ENCODE results near the gene UNCX. TPM values are rescaled to one million over a fixed set of nuclear protein-coding genes. Genes with fewer than 3 reads are reported as not detected.

The UNCX gene
- total RNA-seq, 1 donor from 2014 or later: not detected

DNA sequence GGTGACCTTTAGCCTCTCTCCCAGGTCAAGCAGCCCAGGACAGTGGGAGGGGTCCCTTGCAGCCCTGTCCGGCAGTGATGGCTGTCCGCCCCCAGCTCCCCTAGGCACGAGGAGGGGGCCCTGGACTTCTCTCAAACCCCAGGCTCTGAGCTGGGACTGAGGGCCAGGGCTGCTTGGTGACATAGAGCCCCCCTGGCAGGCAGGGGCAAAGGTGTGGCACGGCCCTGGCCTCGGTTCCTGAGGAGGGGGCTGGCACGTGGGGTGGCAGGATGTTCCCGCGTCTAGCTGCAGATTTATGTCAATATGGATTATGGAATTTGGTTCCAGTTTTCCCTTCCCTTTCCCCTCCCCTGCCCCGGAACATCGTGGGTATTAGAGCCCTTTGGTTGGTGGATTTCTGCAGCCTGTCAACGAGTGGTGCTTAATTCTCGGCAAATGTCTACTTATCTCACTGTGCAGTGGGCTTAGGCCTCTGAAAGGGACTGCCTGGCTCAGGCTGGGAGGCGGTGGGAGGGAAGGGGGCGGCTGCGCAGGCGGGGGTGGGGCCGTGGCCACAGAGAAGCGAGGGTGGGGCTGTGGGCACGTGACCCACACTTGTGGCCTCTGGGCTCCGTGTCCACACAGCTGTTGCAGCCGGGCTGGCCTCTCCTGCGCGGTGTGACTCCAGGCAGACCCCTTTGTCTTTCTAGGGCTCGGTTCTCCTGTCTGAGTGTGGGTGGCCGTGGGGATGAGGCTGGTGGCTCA, 19.3 kb downstream of the UNCX start:
- Mint-ChIP-seq H3K27me3 (ENCODE audit: unreplicated experiment) (peaks cover 36% of the 10 kb centered on the region), H3K9me3 (ENCODE audit: unreplicated experiment) (no peaks in the 10 kb centered on the region), H3K4me3 (ENCODE audit: unreplicated experiment) (no peak overlapping the region), H3K4me1 (ENCODE audit: unreplicated experiment) (peaks cover 5% of the 10 kb centered on the region), H3K27ac (ENCODE audit: unreplicated experiment) (no peak overlapping the region), H3K36me3 (ENCODE audit: unreplicated experiment) (no peaks in the 10 kb centered on the region)
- TF ChIP-seq, protein P1, sequence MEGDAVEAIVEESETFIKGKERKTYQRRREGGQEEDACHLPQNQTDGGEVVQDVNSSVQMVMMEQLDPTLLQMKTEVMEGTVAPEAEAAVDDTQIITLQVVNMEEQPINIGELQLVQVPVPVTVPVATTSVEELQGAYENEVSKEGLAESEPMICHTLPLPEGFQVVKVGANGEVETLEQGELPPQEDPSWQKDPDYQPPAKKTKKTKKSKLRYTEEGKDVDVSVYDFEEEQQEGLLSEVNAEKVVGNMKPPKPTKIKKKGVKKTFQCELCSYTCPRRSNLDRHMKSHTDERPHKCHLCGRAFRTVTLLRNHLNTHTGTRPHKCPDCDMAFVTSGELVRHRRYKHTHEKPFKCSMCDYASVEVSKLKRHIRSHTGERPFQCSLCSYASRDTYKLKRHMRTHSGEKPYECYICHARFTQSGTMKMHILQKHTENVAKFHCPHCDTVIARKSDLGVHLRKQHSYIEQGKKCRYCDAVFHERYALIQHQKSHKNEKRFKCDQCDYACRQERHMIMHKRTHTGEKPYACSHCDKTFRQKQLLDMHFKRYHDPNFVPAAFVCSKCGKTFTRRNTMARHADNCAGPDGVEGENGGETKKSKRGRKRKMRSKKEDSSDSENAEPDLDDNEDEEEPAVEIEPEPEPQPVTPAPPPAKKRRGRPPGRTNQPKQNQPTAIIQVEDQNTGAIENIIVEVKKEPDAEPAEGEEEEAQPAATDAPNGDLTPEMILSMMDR (IDR thresholded peaks at IDR 0.05): no peak
- DNase-seq (ENCODE audit: extremely low spot score, unreplicated experiment): no peak

DNA sequence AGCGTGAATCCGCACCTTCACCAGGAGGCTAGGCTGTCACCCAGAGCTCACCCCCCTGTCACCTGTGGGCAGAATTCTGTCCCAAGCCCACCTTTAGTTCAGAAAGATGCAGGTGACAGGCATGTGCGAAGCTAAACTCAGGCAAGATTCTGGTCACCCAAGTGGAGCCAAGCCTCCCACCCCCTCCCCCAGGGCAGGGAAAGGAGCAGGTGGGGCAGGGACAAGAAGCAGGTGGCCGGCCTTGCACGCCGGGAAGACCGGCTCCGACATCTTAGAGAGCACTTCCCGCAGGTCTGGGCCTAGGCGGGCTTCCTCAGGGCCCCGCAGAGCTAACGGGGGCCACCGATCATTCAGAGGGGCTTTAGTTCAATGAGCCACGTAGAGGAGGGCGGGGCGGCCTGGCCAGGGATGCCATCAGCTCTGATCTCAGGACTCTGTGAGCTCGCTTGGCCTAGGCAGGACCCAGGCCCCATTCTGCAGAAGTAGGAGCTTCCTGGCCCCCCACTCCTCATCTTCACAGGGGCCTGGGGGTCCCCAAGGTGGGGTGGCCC, 19.9 kb downstream of the UNCX start:
- Mint-ChIP-seq H3K4me1 (ENCODE audit: unreplicated experiment) (peaks cover 5% of the 10 kb centered on the region), H3K27ac (ENCODE audit: unreplicated experiment) (no peak overlapping the region), H3K4me3 (ENCODE audit: unreplicated experiment) (no peak overlapping the region), H3K36me3 (ENCODE audit: unreplicated experiment) (no peaks in the 10 kb centered on the region), H3K9me3 (ENCODE audit: unreplicated experiment) (no peaks in the 10 kb centered on the region), H3K27me3 (ENCODE audit: unreplicated experiment) (peaks cover 36% of the 10 kb centered on the region)
- TF ChIP-seq, protein P1 (IDR thresholded peaks at IDR 0.05): no peak
- DNase-seq (ENCODE audit: extremely low spot score, unreplicated experiment): no peak

DNA sequence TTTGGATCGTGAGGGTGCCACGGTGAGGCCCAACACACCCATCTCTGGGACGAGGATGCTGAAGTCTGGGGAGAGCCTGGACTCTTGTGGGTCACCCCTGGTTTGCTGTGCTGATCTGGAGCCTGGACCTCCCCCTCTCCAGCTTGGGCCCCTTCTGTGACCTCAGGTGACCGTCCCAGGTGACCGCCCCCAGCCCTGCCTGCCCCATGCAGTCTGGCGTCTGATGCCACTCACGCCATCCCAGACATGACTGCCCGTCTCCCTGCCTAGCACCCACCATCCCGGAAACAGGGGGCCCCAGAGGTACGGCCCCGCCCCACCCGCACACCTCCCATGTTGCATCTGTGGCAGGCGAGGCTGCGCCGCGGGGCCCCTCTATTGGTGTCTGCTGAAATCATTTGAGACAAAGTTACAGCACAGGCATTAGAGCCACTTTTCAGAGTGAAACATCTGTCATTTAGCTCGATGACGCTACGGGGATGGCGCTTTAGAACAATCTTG, 21.1 kb downstream of the UNCX start:
- no peak for DNase-seq (ENCODE audit: extremely low spot score, unreplicated experiment)
- Mint-ChIP-seq H3K27me3 (ENCODE audit: unreplicated experiment) (peaks cover 33% of the 10 kb centered on the region), H3K4me3 (ENCODE audit: unreplicated experiment) (no peak overlapping the region), H3K4me1 (ENCODE audit: unreplicated experiment) (no peaks in the 10 kb centered on the region), H3K36me3 (ENCODE audit: unreplicated experiment) (no peaks in the 10 kb centered on the region), H3K9me3 (ENCODE audit: unreplicated experiment) (no peaks in the 10 kb centered on the region), H3K27ac (ENCODE audit: unreplicated experiment) (no peak overlapping the region)
- TF ChIP-seq, protein P1 (IDR thresholded peaks at IDR 0.05): no peak

DNA sequence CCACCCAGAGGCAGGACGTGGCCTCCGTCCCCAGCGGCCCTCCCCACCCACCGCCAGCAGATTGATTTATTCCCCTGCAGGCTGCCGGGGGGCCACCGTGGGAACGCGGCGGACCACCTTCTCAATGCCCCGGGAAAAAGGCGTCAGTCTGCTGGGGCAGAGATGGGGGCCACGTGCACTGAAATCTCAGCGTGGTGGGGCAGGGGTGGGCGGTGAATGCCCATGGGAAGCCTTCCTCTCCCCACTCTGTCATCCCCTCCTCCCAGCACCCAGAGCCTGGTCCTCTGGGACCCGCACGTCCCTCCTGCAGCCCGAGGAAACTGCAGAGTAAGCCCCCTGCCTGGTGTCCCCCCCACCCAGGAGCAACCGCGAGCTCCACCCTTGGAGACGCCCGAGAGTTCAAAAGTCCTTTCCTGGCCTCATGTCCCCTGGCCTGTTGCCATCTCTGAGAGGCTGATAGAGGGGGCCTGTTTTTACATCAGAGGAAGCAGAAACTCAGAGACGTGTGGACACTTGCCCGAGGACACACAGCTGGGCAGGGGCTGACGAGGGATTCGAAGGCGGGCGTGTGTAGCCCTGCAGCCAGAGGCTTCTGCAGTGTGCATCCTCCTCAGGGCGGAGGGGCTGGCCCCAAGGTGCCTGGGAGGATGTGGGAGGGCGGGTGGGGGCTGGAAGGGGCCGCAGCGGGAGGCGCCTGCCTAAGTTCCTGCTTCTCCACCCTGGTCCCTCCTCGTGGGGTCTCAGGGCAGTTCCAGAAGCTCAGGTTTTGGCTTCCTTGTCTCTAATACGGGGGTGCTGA, 21.8 kb downstream of the UNCX start:
- TF ChIP-seq, protein P1 (IDR thresholded peaks at IDR 0.05): no peak
- no peak overlapping the region for H3K27ac Mint-ChIP-seq (ENCODE audit: unreplicated experiment)
- H3K4me3 Mint-ChIP-seq (ENCODE audit: unreplicated experiment): no peak overlapping the region
- no peaks in the 10 kb centered on the region for H3K9me3 Mint-ChIP-seq (ENCODE audit: unreplicated experiment)
- peaks cover 33% of the 10 kb centered on the region for H3K27me3 Mint-ChIP-seq (ENCODE audit: unreplicated experiment)
- H3K4me1 Mint-ChIP-seq (ENCODE audit: unreplicated experiment): no peaks in the 10 kb centered on the region
- no peaks in the 10 kb centered on the region for H3K36me3 Mint-ChIP-seq (ENCODE audit: unreplicated experiment)
- DNase-seq (ENCODE audit: extremely low spot score, unreplicated experiment): no peak

Measured in osteocyte (in vitro differentiated cells).